Fibroblast of the aortic adventitia (primary cell): Measurements from ENCODE around the gene GNAL. TPM values are rescaled to one million over a fixed set of nuclear protein-coding genes. Genes with fewer than 3 reads are reported as not detected.

Experiments
- DNase-seq: peaks from one replicate; pipeline ENCODE4 v3.0.0-alpha.2; 2010; ENCODE audit warnings: low read depth
- H3K4me3 ChIP-seq: 2 replicates; pipeline ENCODE4 v1.5.1; 2011; ENCODE audit warnings: low read depth, mild to moderate bottlenecking, control low read depth, low read length, moderate library complexity
- total RNA-seq: library from RNA; depleted of rRNA; stranded (reverse); fragments of >200 nt; gene quantifications from 2 replicates; pipeline ENCODE4 v1.2.3, GENCODE V29; 2012; ENCODE audit warnings: low replicate concordance
- TF ChIP-seq, protein P1 (sequence below): IDR thresholded peaks from 2 replicates; pipeline ENCODE4 v1.5.1; 2011; ENCODE audit warnings: mild to moderate bottlenecking, low read length, control low read depth, inconsistent platforms; ENCODE audit not compliant: insufficient read depth

The GNAL gene
- total RNA-seq, 1 donor, result 0.63 TPM

DNA sequence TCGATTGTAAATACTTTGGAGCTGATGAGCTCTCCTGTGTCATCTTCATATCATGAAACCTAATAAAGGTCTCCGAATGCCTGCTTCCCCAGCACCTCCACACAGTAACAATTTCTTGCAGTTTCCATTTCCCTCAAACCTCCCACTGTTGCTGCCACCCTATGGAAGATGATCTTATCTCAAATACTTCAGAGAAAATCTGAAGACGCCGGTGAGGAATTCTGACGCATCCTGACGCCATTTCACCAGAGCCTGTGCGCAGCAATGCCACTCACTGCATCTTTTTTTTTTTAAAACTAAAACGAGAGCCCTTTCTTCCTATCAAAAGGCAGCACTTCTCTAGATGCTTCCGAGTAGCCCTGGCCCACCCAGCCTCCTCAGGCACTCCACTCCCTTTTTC lies 31.9 kb upstream of the GNAL start:
- DNase-seq, result no peak
- TF ChIP-seq, protein P1, sequence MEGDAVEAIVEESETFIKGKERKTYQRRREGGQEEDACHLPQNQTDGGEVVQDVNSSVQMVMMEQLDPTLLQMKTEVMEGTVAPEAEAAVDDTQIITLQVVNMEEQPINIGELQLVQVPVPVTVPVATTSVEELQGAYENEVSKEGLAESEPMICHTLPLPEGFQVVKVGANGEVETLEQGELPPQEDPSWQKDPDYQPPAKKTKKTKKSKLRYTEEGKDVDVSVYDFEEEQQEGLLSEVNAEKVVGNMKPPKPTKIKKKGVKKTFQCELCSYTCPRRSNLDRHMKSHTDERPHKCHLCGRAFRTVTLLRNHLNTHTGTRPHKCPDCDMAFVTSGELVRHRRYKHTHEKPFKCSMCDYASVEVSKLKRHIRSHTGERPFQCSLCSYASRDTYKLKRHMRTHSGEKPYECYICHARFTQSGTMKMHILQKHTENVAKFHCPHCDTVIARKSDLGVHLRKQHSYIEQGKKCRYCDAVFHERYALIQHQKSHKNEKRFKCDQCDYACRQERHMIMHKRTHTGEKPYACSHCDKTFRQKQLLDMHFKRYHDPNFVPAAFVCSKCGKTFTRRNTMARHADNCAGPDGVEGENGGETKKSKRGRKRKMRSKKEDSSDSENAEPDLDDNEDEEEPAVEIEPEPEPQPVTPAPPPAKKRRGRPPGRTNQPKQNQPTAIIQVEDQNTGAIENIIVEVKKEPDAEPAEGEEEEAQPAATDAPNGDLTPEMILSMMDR, result no peak
- H3K4me3 ChIP-seq, result no peak overlapping the region

DNA sequence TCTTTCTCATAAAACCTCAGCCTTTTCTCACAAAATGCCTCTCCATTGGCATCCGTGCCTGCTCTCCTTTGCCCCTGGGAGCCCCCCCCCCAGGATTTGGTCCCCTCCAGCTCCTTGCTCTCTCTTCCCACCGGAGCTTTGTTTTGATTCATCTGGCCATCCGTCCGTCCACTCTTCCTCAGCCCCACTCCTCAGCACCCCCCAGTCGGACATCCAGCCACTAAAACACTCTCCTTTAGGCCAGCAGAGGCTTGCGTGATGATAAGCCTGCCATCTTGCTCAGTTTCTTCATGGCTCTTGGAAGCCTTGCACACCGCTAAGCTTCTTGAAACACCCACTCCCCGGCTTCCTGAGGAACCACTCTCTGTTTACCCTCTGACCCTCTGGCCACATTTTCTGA lies 31.5 kb upstream of the GNAL start:
- TF ChIP-seq, protein P1, result no peak
- H3K4me3 ChIP-seq, result no peak overlapping the region
- no peak for DNase-seq

DNA sequence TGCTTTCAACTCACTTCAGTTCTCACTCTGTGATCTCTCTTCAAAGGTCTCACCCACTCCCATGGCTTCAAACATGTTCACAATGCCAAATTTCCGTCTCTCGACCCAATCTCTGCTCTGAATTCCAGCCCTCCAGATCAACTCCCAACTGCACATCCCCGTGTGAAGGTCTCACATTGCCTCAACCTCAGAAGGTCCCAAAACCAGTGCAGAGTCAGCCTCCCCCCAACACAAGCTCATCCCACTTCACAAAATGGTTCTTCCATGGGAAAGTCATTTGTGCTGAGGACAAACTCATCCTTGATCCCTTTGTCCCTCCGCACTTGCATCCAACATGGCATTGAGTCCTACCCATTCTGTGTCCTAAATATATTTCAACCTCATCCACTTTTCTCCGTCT lies 31.0 kb upstream of the GNAL start:
- H3K4me3 ChIP-seq, result no peak overlapping the region
- TF ChIP-seq, protein P1, result no peak
- no peak for DNase-seq

DNA sequence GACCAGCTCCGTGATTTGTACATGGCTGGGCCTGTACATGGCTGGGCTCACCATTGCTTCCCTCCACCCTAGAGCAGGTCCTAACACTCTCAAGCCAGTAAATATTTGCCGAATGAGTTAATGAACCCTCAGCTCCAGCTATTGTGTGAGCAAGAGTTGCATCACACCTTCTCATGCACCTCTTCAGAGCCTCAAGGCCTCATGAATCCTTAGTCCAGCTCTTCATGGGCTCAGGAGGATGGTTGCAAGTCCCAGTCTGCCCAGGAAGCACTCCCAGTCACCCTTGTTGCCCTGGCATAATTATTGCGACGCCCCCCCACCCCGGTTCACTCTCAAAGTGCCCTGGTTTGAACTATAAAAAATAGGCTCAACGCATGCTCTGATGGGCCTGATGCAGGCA lies 30.1 kb upstream of the GNAL start:
- TF ChIP-seq, protein P1, result no peak
- no peak overlapping the region for H3K4me3 ChIP-seq
- no peak for DNase-seq

DNA sequence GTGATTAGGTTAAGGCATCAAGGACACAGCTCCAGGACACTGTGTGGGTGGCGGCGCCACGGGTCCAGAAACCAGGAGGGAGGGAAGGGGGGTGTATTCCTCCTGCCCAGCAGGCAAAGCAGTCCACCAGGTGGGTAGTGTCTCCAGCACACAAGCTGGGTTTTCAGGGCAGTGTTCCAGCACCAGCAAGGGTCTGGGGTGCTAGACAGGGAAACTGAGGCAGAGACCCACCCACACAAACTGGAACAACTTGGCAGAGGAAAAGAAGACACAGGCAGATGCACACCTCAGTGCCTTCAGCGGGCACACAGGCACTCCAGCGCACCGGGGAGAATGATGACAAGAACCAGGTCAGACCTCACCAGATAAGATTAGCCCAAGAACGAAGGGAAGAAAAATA lies 28.4 kb upstream of the GNAL start:
- no peak for DNase-seq
- TF ChIP-seq, protein P1, result no peak
- no peak overlapping the region for H3K4me3 ChIP-seq

DNA sequence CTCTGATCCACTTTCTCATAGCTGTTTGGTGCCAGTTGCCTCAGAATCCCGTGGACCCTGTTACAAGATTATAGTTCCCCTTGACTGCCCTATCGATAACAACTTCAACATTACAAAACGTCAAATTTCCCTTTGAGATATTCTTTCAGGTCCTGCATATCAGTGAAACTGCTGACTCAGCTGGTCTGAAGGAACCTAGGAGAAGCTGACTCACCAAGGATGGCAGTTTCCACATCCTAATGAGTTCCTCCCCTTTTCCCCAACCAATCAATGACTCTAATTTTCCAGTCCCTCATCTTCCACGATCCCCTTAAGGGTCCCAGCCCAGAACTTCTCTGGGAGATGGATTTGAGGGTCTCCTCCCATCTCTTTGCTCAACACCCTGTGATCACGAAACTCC lies 27.6 kb upstream of the GNAL start:
- TF ChIP-seq, protein P1, result no peak
- H3K4me3 ChIP-seq, result no peak overlapping the region
- DNase-seq, result no peak

DNA sequence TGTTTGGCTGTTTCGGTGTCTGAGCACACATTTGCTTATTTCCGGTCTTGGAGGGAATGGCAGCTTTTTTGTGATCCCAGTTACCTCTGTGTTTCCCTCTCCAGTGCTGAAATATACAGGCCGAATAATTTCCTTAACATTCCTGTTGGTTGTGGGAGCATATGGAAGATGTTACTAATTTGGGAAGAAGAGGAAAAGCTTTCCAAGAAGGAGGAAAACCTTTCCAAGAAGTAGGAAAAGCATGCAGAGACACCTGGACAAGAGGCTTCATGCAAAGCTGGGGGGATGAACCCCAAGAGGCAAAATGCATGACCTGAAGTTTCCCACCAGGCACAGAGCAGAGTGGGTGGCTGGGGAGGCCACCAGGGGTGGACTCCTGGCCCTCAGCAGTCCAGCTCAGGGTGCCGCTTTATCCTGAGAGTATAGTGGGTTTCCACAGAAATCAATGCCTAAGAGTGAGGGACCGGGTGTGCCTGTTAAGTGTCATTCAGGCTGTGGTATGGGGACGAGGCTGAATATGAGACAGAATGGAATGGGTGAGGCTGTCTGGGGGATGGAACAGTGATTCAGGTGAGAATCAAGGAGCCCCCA lies 25.5 kb upstream of the GNAL start:
- H3K4me3 ChIP-seq, result no peak overlapping the region
- no peak for DNase-seq
- TF ChIP-seq, protein P1, result no peak
